ENCODE measurements around the gene XRCC5.
A peak's percentile ranks its signal among the peaks of the same experiment; 100 is the strongest.
"Not testable (repeated sequence)": the region's sequence is repeated elsewhere in the genome, so short reads cannot be mapped to it uniquely, and the experiment has no call there.

XRCC5 gene

GRCh38 chr2:216108967-216109921 is at the start of gene XRCC5:
XRCC5 (plus strand) TSS chr2:216109348; CDS start chr2:216109437, 89 bp downstream.
- DNase-seq, result peak; percentile 98

GRCh38 chr2:216064014-216064630 is 45.0 kb upstream of the XRCC5 start:
- DNase-seq, result no peak

DNA sequence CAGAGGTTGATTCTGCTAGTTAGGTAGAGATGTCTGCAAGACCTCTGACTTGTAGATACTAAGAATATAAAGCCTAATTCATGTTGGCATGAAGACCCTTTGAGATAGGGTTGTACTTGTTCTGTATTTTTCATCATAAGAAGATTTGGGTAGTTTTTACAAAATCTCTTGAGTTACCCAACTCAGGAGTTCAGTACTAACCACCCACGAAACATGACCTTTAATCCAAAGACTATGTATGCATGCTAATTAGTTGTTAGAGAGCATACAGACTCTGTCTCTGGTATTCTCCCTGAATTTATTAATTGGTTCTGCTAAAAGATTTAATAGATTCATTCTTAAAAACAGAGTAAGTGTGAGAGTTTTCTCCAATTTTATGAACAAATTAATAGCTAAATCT is 44.5 kb upstream of the XRCC5 start:
- DNase-seq, result no peak

- DNase-seq, result no peak
Measured at GRCh38 chr2:216066230-216066629, 42.9 kb upstream of the XRCC5 start.

DNA sequence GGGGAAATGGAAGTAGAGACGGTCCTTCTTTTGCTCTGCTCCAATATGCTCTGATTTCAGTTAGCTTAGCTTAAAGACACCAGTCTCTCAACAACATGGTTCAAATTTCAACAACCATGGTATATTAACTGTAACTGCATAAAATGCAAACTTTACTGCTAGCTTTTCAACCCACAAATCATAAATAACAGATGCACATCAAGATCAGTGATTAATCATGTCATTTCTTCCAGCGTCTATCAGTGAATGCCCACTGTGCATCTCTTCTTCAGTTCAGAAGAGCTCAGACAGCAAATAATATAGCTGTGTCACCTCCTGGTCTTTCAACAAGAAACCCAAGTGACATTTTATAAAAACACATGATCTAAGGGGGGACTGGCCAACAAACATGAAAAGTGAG is 40.1 kb upstream of the XRCC5 start:
- no peak for DNase-seq

DNA sequence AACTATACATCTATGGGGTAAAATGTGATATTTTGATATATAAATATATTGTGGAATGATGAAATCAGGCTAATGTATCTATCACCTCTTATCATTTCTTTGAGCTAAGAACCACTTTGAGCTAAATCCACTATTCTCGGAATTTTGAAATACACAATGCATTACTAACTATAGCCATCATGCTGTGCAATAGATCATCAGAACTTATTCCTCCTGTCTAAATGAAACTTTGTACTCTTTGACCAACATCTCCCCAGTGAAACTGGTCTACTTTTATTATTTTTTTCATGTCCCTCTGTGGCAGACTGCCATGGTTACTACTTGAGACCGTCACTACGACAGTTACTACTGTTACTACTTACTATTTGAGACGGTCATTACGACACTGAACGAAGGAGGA is 39.0 kb upstream of the XRCC5 start:
- no peak for DNase-seq

- DNase-seq, result no peak
Measured at GRCh38 chr2:216071111-216071851, 37.9 kb upstream of the XRCC5 start.

DNA sequence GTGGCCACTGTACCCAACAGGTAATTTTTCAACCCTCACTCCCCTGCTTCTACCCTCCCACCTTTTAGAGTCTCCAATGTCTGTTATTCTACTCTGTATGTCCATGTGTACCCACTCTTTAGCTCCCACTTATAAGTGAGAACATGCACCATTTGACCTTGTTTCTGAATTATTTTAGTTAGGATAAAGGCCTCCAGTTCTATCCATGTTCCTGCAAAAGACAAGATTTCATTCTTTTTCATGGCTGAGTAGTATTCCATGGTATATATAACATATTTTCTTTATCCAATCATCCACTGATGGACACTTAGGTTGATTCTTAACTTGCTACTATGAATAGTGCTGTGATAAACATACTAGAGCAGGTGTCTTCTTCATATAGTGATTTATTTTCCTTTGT is 36.7 kb upstream of the XRCC5 start:
- no peak for DNase-seq

- no peak for DNase-seq
Measured at GRCh38 chr2:216073773-216074172, 35.4 kb upstream of the XRCC5 start.

- DNase-seq, result no peak
Measured at GRCh38 chr2:216074380-216074779, 34.8 kb upstream of the XRCC5 start.

DNA sequence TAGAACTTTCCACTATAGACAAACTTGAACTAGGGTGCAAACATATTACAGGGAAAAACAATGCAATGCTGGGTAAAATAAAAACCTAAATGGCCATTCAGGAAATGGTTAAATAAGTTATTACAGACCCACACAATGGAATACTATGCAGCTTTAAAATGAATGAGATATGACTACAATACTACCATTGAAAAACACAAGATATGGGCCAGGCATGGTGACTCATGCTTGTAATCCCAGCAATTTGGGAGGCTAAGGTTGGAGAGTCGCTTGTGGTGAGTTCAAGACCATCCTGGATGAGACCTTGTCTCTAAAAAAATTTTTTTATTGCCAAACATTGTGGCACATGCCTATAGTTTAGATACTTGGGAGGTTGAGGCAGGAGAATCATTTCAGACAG is 34.4 kb upstream of the XRCC5 start:
- DNase-seq, result no peak

DNA sequence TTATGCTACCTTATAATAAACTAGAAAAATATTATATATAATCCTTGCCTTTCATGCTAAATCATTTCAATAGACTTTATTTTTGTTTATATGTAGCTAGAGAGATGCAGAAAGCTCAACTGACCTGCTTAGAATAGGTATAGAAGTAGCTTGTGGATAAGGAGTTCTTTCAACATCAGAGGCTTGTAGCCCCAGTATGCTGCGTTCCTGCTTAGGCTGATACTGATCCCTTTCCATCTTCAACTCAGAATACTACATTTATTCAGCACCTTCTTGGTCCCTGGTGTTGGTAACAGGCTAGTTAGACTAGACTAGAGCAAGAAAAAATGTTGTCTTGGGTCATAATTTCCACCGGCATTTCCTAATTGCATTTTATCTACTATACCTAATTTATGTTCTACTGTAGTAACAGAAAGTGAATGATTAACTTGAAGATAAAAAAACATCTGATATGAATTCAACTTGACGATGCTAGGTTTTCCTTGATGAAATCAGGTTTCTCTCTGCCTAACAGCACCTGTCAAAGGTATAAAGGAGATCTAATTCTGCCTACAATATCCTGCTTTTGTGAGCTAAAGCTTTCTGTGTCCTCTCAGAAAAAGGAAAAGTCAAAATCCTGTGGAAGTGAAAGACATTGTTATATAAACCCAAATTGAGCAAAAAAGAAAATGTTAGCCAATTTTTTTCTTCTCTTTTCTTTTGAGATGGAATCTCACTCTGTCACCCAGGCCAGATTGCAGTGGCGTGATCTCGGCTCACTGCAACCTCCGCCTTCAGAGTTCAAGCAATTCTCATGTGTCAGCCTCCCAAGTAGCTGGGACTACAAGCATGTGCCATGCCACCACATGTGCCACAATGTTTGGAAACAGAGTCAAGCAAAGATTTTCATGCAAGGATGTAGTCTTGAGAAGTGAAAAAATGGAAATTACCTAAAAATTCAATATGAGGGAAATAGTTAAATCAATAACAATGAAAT is 33.4 kb upstream of the XRCC5 start:
- DNase-seq, result no peak

GRCh38 chr2:216078776-216079175 is 30.4 kb upstream of the XRCC5 start:
- no peak for DNase-seq

DNA sequence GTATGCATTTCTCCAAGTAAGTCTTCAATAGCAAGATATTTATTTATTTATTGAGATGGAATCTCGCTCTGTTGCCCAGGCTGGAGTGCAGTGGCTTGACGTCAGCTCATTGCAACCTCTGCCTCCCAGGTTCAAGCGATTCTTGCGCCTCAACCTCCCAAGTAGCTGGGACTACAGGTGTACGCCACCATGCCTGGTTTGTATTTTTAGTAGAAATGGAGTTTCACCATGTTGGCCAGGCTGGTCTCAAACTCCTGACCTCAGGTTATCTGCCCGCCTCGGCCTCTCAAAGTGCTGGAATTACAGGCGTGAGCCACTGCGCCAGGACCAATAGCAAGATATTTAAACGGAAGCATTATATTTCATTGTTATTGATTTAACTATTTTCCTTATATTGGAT is 29.1 kb upstream of the XRCC5 start:
- DNase-seq, result not testable (repeated sequence)

GRCh38 chr2:216081012-216081411 is 28.1 kb upstream of the XRCC5 start:
- no peak for DNase-seq

GRCh38 chr2:216081487-216082116 is 27.5 kb upstream of the XRCC5 start, which contains the start of the genes PECR and TMEM169:
PECR (minus strand) TSS chr2:216081809; CDS start chr2:216081741, 68 bp downstream.
TMEM169 (plus strand) TSS chr2:216081919; CDS start chr2:216095964, 14,045 bp downstream.
- DNase-seq, result peak; percentile 82

- DNase-seq, result no peak
Measured at GRCh38 chr2:216082117-216082711, 26.9 kb upstream of the XRCC5 start.

GRCh38 chr2:216082805-216083204 is 26.3 kb upstream of the XRCC5 start:
- DNase-seq, result no peak

GRCh38 chr2:216083464-216084281 is 25.5 kb upstream of the XRCC5 start:
- DNase-seq, result no peak

- peak; percentile 31 for DNase-seq
Measured at GRCh38 chr2:216084547-216084946, 24.6 kb upstream of the XRCC5 start.
